ENCODE measurements around the gene THRB. TPM values are rescaled to one million over a fixed set of nuclear protein-coding genes. Genes with fewer than 3 reads are reported as not detected.
A peak's percentile ranks its signal among the peaks of the same experiment; 100 is the strongest.

The THRB gene
- polyA plus RNA-seq, 2 of the 4 experiments (the other 2 are of a cell fraction): 2.0 to 2.3 TPM

DNA sequence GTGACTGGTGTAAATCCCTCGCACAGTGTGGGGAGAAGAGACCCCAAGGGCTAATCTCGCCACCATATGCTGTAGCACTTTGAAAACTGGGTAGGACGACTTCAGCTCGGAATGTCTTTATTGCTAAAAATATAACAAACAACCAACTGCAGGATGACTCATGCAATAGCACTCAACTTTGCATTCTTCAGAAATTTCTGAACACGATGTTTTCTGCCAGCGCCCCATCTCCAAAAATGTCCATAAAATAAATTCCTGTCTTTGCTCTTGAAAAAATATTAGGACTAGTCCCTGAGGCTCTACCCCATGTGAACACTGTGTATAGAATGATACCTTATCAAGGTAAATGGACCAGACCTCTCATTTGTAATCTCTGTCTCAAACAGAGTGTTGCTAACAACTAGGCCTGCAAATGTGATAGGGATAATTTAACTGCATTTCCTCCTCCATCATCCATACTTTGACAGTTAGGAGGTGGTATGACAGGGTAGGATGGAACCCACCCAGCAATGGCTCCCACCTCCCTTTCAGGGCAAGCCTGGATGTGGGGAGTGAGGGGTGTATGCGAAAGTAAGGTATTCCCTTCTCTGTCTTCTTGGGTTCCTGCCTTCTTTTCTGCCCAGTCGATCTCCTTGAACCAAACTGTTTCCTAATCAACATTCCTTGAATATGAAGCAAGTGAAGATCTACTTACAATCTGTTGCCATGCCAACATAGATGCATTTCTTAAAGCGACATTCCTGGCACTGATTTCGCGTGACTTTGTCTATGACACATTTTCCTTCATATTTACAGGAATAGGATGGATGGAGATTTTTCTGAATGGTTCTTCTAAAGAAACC is 348.4 kb downstream of the THRB start (continued):
- no peak for TF ChIP-seq RNF2 (IDR thresholded peaks at IDR 0.05; ENCODE audit: borderline replicate concordance, low read depth)
- TF ChIP-seq ZC3H11A (IDR thresholded peaks at IDR 0.05): no peak
- no peak for TF ChIP-seq NFE2L2 (conservative IDR thresholded peaks at IDR 0.05; ENCODE audit: low read length)
- TF ChIP-seq ZSCAN20 (CRISPR knock-in tag; IDR thresholded peaks at IDR 0.05): no peak
- TF ChIP-seq, protein P1, sequence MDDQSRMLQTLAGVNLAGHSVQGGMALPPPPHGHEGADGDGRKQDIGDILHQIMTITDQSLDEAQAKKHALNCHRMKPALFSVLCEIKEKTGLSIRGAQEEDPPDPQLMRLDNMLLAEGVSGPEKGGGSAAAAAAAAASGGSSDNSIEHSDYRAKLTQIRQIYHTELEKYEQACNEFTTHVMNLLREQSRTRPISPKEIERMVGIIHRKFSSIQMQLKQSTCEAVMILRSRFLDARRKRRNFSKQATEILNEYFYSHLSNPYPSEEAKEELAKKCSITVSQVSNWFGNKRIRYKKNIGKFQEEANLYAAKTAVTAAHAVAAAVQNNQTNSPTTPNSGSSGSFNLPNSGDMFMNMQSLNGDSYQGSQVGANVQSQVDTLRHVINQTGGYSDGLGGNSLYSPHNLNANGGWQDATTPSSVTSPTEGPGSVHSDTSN (IDR thresholded peaks at IDR 0.05): no peak
- no peak for TF ChIP-seq TP53 (CRISPR knock-in tag; IDR thresholded peaks at IDR 0.05)
- no peak for TF ChIP-seq RFX5 (IDR thresholded peaks at IDR 0.05)
- no peak for TF ChIP-seq SMC3 (IDR thresholded peaks at IDR 0.05)
- TF ChIP-seq FOXS1 (CRISPR knock-in tag; IDR thresholded peaks at IDR 0.05): no peak
- TF ChIP-seq CHD2 (IDR thresholded peaks at IDR 0.05; ENCODE audit: low read length, partially characterized antibody): no peak
- TF ChIP-seq POLR2AphosphoS2 (conservative IDR thresholded peaks at IDR 0.05; ENCODE audit: low read length): no peak

DNA sequence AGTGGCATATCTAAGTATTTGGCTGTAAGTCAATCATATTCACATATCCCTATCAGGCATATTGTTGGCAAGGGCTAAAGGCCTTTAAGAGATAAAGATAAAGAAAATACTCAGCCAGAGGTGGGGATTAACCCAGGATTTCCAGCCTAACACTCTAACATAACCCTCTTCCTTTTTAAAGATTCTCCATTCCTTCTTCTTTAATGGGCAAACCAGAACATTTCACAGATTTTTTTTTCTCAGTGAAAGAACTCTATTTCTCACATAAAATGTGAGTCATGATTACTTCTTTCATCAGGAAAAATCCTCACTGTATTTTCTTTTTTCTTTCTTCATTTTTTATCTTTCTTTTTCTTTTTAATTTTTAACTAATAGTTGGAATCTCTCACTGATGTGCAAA is 349.2 kb downstream of the THRB start:
- no peak for DNase-seq (ENCODE audit: low read depth in 1 of 2, low spot score in 1 of 2)
- Histone ChIP-seq H3K9me3 (no peaks in the 10 kb centered on the region), H3K27ac (peak overlapping the region; percentile 76 to 82), H3K4me1 (peaks cover 23% of the 10 kb centered on the region), H3K4me2 (peak overlapping the region; percentile 85), H3K4me3 (peak overlapping the region; percentile 18; the same call in 1 of the 3 replicates)
- no peak for ATAC-seq
- ChIA-PET POLR2A (no interaction called here), CTCF (no interaction called here)
- TF ChIP-seq ZNF302 (CRISPR knock-in tag; IDR thresholded peaks at IDR 0.05): no peak
- TF ChIP-seq HOXB5 (CRISPR knock-in tag; IDR thresholded peaks at IDR 0.05): 0 out of 2 replicates have a peak, but pooled peaks have one; percentile 11
- no peak for TF ChIP-seq CBX8 (IDR thresholded peaks at IDR 0.05)
- TF ChIP-seq HOXB13 (CRISPR knock-in tag; IDR thresholded peaks at IDR 0.05; ENCODE audit: low read depth): no peak
- no peak for FAIRE-seq

- no peak overlapping the region for H3K4me2 ChIP-seq
- no peak for TF ChIP-seq EHF (CRISPR knock-in tag; IDR thresholded peaks at IDR 0.05)
- peak; percentile 81 for TF ChIP-seq MAFK (IDR thresholded peaks at IDR 0.05; ENCODE audit: partially characterized antibody)
- FAIRE-seq (no peak), ATAC-seq (no peak), DNase-seq (ENCODE audit: low read depth in 1 of 2, low spot score in 1 of 2) (no peak)
- ChIA-PET CTCF (interaction anchor here (1.4 kb wide), 1 partner anchor 44 kb away, joined by 4 read pairs; no protein-coding TSS in a partner anchor), POLR2A (no interaction called here)
- peaks cover 32% of the 10 kb centered on the region for H3K4me1 ChIP-seq
- no peaks in the 10 kb centered on the region for H3K9me3 ChIP-seq
- WGBS (ENCODE audit: missing lambda C conversion rate): 88% methylated on average over 1 of the region's 1 CpG
- no peak overlapping the region; a peak in 1 of 6 replicates for H3K27ac ChIP-seq
- no peak overlapping the region for H3K4me3 ChIP-seq
Observed at GRCh38 chr3:24142127-24142526, 352.5 kb downstream of the THRB start.

DNA sequence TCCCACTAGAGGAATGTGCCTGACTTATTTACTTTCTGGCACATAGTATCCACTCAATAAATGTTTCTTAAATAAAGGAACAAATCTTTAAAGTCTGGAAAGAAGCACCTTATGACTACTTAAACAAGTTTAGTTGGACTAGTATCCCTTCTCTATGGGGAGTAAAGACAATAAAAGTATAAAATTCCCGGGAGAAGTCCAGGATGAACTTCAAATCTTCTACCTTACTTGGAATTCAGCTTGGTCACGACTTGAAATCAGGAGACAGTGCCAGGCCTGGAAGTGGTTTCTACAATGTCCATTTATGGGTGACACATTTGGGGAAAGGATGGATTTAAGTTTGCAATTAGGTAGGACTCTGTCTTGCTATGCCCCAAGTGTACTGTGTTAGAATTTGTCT is 353.1 kb downstream of the THRB start:
- Histone ChIP-seq H3K27ac (no peak overlapping the region; a peak in 1 of 6 replicates), H3K4me3 (no peak overlapping the region), H3K4me2 (no peak overlapping the region), H3K4me1 (peaks cover 33% of the 10 kb centered on the region), H3K9me3 (no peaks in the 10 kb centered on the region)
- no peak for TF ChIP-seq USF2 (IDR thresholded peaks at IDR 0.05)
- no peak for TF ChIP-seq HOXB13 (CRISPR knock-in tag; IDR thresholded peaks at IDR 0.05; ENCODE audit: low read depth)
- TF ChIP-seq TFCP2L1 (CRISPR knock-in tag; IDR thresholded peaks at IDR 0.05): no peak
- no peak for TF ChIP-seq FOSB (CRISPR knock-in tag; IDR thresholded peaks at IDR 0.05)
- no peak for TF ChIP-seq RNF2 (IDR thresholded peaks at IDR 0.05; ENCODE audit: borderline replicate concordance, low read depth)
- no peak for TF ChIP-seq BHLHE40 (IDR thresholded peaks at IDR 0.05; ENCODE audit: low read depth, low read length)
- no peak for TF ChIP-seq ATOH8 (CRISPR knock-in tag; IDR thresholded peaks at IDR 0.05; ENCODE audit: low read depth)
- no peak for TF ChIP-seq TP53 (CRISPR knock-in tag; IDR thresholded peaks at IDR 0.05)
- no peak for TF ChIP-seq GATA3 (IDR thresholded peaks at IDR 0.05; ENCODE audit: borderline replicate concordance)
- no peak for TF ChIP-seq HEYL (CRISPR knock-in tag; IDR thresholded peaks at IDR 0.05)
- DNase-seq (ENCODE audit: low read depth in 1 of 2, low spot score in 1 of 2) (no peak), ATAC-seq (no peak), FAIRE-seq (no peak)
- ChIA-PET CTCF (no interaction called here), POLR2A (no interaction called here)
- 51% methylated on average over 2 of the region's 2 CpGs for WGBS (ENCODE audit: missing lambda C conversion rate)
